ENCODE measurements around the gene GRK4. TPM values are rescaled to one million over a fixed set of nuclear protein-coding genes. Genes with fewer than 3 reads are reported as not detected.

The GRK4 gene
- total RNA-seq, 1 donor from 2014 or later = 1.9 TPM

- H3K4me3 ChIP-seq = peak overlapping the region; percentile 60 to 70
- TF ChIP-seq CTCF (IDR thresholded peaks at IDR 0.05) = no peak
- no peaks in the 10 kb centered on the region for H3K36me3 ChIP-seq
- DNase-seq (ENCODE audit: low spot score in 2 of 2) = peak; percentile 17 to 79
- intact Hi-C loops (cut with DNase I) = no loop called here
- no peaks in the 10 kb centered on the region for H3K9me3 ChIP-seq
- H3K27me3 ChIP-seq = no peaks in the 10 kb centered on the region
- H3K27ac ChIP-seq = peak overlapping the region; percentile 28 to 44
- H3K4me1 ChIP-seq = peaks cover 3 to 9% of the 10 kb centered on the region in 2 donors
Observed at GRCh38 chr4:3041192-3042142, 78.1 kb downstream of the GRK4 start.

- intact Hi-C loops (cut with DNase I) = no loop called here
- peak overlapping the region; percentile 60 to 70 for H3K4me3 ChIP-seq
- no peaks in the 10 kb centered on the region for H3K27me3 ChIP-seq
- H3K27ac ChIP-seq = peak overlapping the region in 1 of 2 donors; percentile 44
- H3K9me3 ChIP-seq = no peaks in the 10 kb centered on the region
- H3K36me3 ChIP-seq = no peaks in the 10 kb centered on the region
- TF ChIP-seq CTCF (IDR thresholded peaks at IDR 0.05) = no peak
- peak in 1 of 2 donors; percentile 45 for DNase-seq (ENCODE audit: low spot score in 2 of 2)
- peaks cover 3 to 9% of the 10 kb centered on the region in 2 donors for H3K4me1 ChIP-seq
Observed at GRCh38 chr4:3042226-3042625, 78.9 kb downstream of the GRK4 start.

- intact Hi-C loops (cut with DNase I) = no loop called here
- no peak for TF ChIP-seq CTCF (IDR thresholded peaks at IDR 0.05)
- no peaks in the 10 kb centered on the region for H3K9me3 ChIP-seq
- DNase-seq (ENCODE audit: low spot score in 2 of 2) = peak in 1 of 2 donors; percentile 40
- peaks cover 3% of the 10 kb centered on the region in 2 donors for H3K4me1 ChIP-seq
- no peaks in the 10 kb centered on the region for H3K36me3 ChIP-seq
- H3K4me3 ChIP-seq = no peak overlapping the region
- H3K27me3 ChIP-seq = no peaks in the 10 kb centered on the region
- no peak overlapping the region for H3K27ac ChIP-seq
Observed at GRCh38 chr4:3043282-3044020, 80.1 kb downstream of the GRK4 start.

- H3K9me3 ChIP-seq = no peaks in the 10 kb centered on the region
- peaks cover 3% of the 10 kb centered on the region in 2 donors for H3K4me1 ChIP-seq
- TF ChIP-seq CTCF (IDR thresholded peaks at IDR 0.05) = no peak
- H3K27me3 ChIP-seq = no peaks in the 10 kb centered on the region
- intact Hi-C loops (cut with DNase I) = no loop called here
- no peak overlapping the region for H3K27ac ChIP-seq
- no peak overlapping the region for H3K4me3 ChIP-seq
- DNase-seq (ENCODE audit: low spot score in 2 of 2) = peak; percentile 66 to 85
- H3K36me3 ChIP-seq = no peaks in the 10 kb centered on the region
Observed at GRCh38 chr4:3044870-3045819, 81.8 kb downstream of the GRK4 start.

- H3K4me1 ChIP-seq = peaks cover 3% of the 10 kb centered on the region in 2 donors
- intact Hi-C loops (cut with DNase I) = no loop called here
- no peaks in the 10 kb centered on the region for H3K27me3 ChIP-seq
- no peak overlapping the region for H3K4me3 ChIP-seq
- no peaks in the 10 kb centered on the region for H3K9me3 ChIP-seq
- DNase-seq (ENCODE audit: low spot score in 2 of 2) = peak in 1 of 2 donors; percentile 58
- no peak for TF ChIP-seq CTCF (IDR thresholded peaks at IDR 0.05)
- no peaks in the 10 kb centered on the region for H3K36me3 ChIP-seq
- H3K27ac ChIP-seq = no peak overlapping the region
Observed at GRCh38 chr4:3046162-3046561, 82.8 kb downstream of the GRK4 start.
